Suprapubic skin (tissue), 4 donors: ENCODE measurements around the gene KCNJ4. TPM values are rescaled to one million over a fixed set of nuclear protein-coding genes. Genes with fewer than 3 reads are reported as not detected.

Source experiments
- DNase-seq, 2 donors: peaks; one replicate each; pipeline ENCODE4 v3.0.0-alpha.2; 2019; ENCODE audit warnings: low spot score in 2 of 2
- H3K27ac ChIP-seq: fragments of 200-600 bp; sonication (generic); one replicate; pipeline ENCODE4 v1.5.1; 2019
- H3K27me3 ChIP-seq: fragments of 200-600 bp; sonication (generic); one replicate; pipeline ENCODE4 v1.5.1; 2019
- H3K36me3 ChIP-seq: fragments of 200-600 bp; sonication (generic); one replicate; pipeline ENCODE4 v1.5.1; 2019
- H3K4me1 ChIP-seq: fragments of 200-600 bp; sonication (generic); one replicate; pipeline ENCODE4 v1.5.1; 2019
- H3K4me3 ChIP-seq: fragments of 200-600 bp; sonication (generic); one replicate; pipeline ENCODE4 v1.5.1; 2019; ENCODE audit warnings: mild to moderate bottlenecking
- H3K9me3 ChIP-seq: fragments of 200-600 bp; sonication (generic); one replicate; pipeline ENCODE4 v1.5.1; 2019
- CTCF ChIP-seq, 2 donors: fragments of 200-600 bp in 1 of 2; fragments of 450-650 bp in 1 of 2; sonication (generic) in 1 of 2; IDR thresholded peaks; one replicate each; pipeline ENCODE4 v1.5.1; 2016 to 2019; ENCODE audit warnings: antibody characterized with exemption in 2 of 2, mild to moderate bottlenecking in 1 of 2, moderate library complexity in 1 of 2
- EP300 ChIP-seq: sonication (generic); formaldehyde crosslinking; IDR thresholded peaks from one replicate; pipeline ENCODE4 v1.6.1; 2017; ENCODE audit warnings: antibody characterized with exemption
- POLR2A ChIP-seq, 2 donors: fragments of 450-650 bp; IDR thresholded peaks; one replicate each; pipeline ENCODE4 v1.6.1; 2017; ENCODE audit warnings: antibody characterized with exemption in 2 of 2, mild to moderate bottlenecking in 2 of 2, moderate library complexity in 2 of 2
- POLR2AphosphoS5 ChIP-seq, 3 donors: sonication (generic); formaldehyde crosslinking; IDR thresholded peaks; one replicate each; pipeline ENCODE4 v1.6.1; 2017; ENCODE audit warnings: antibody characterized with exemption in 3 of 3
- WGBS: methylation state at CpG from one replicate; pipeline ENCODE4 v1.1.5; 2018; 5-methylcytosine and 5-hydroxymethylcytosine counted together
- total RNA-seq, 4 donors: library from RNA; depleted of rRNA; stranded (reverse); fragments of >200 nt; gene quantifications; one replicate each; pipeline ENCODE4 v1.1.0, GENCODE V29; 2016

KCNJ4 gene
- total RNA-seq, 4 donors from 2014 or later = 0.21 to 0.55 (median 0.32) TPM; not detected in 1

GRCh38 chr22:38419121-38419857, 35.7 kb downstream of the KCNJ4 start:
- Histone ChIP-seq H3K36me3 (no peaks in the 10 kb centered on the region), H3K4me1 (peaks cover 10% of the 10 kb centered on the region), H3K9me3 (no peaks in the 10 kb centered on the region), H3K27me3 (no peaks in the 10 kb centered on the region), H3K27ac (no peak overlapping the region), H3K4me3 (no peak overlapping the region)
- DNase-seq = no peak
- TF ChIP-seq POLR2AphosphoS5 (IDR thresholded peaks at IDR 0.05) = no peak
- no peak for TF ChIP-seq CTCF (IDR thresholded peaks at IDR 0.05)
- TF ChIP-seq POLR2A (IDR thresholded peaks at IDR 0.05) = no peak
- TF ChIP-seq EP300 = no peak
- WGBS = 79% methylated on average over 6 of the region's 14 CpGs

- Histone ChIP-seq H3K27ac (no peak overlapping the region), H3K4me1 (peaks cover 10% of the 10 kb centered on the region), H3K27me3 (no peaks in the 10 kb centered on the region), H3K9me3 (no peaks in the 10 kb centered on the region), H3K4me3 (no peak overlapping the region), H3K36me3 (no peaks in the 10 kb centered on the region)
- no peak for TF ChIP-seq POLR2A (IDR thresholded peaks at IDR 0.05)
- TF ChIP-seq EP300 = no peak
- no peak for TF ChIP-seq CTCF (IDR thresholded peaks at IDR 0.05)
- no peak for TF ChIP-seq POLR2AphosphoS5 (IDR thresholded peaks at IDR 0.05)
- no peak for DNase-seq
- 88% methylated on average over 14 of the region's 14 CpGs for WGBS
Measured at GRCh38 chr22:38418589-38418988, 36.4 kb downstream of the KCNJ4 start.

GRCh38 chr22:38417252-38418060, 37.5 kb downstream of the KCNJ4 start:
- WGBS = 82% methylated on average over 16 of the region's 16 CpGs
- peak; percentile 49 to 65 for DNase-seq
- no peak overlapping the region for H3K27ac ChIP-seq

GRCh38 chr22:38416621-38417251, 38.3 kb downstream of the KCNJ4 start:
- Histone ChIP-seq H3K9me3 (no peaks in the 10 kb centered on the region), H3K36me3 (no peaks in the 10 kb centered on the region), H3K27ac (no peak overlapping the region), H3K27me3 (no peaks in the 10 kb centered on the region), H3K4me3 (no peak overlapping the region), H3K4me1 (peaks cover 12% of the 10 kb centered on the region)
- WGBS = 88% methylated on average over 11 of the region's 18 CpGs
- no peak for TF ChIP-seq POLR2AphosphoS5 (IDR thresholded peaks at IDR 0.05)
- TF ChIP-seq CTCF (IDR thresholded peaks at IDR 0.05) = no peak
- no peak for TF ChIP-seq POLR2A (IDR thresholded peaks at IDR 0.05)
- TF ChIP-seq EP300 = no peak
- DNase-seq = peak; percentile 44 to 54

More at GRCh38 chr22:38417252-38418060, 37.5 kb downstream of the KCNJ4 start:
- Histone ChIP-seq H3K27me3 (no peaks in the 10 kb centered on the region), H3K9me3 (no peaks in the 10 kb centered on the region), H3K4me1 (peaks cover 10% of the 10 kb centered on the region), H3K36me3 (no peaks in the 10 kb centered on the region), H3K4me3 (no peak overlapping the region)
- TF ChIP-seq POLR2A (IDR thresholded peaks at IDR 0.05) = no peak
- no peak for TF ChIP-seq POLR2AphosphoS5 (IDR thresholded peaks at IDR 0.05)
- TF ChIP-seq CTCF (IDR thresholded peaks at IDR 0.05) = no peak
- TF ChIP-seq EP300 = no peak
